HG02759 (cell line): ENCODE results near the gene TBX1.

Experiments
- ATAC-seq: cut with Tn5 transposase; IDR thresholded peaks from one replicate; pipeline ENCODE4 v1.9.1; 2021; ENCODE audit warnings: mild to moderate bottlenecking, moderate library complexity; ENCODE audit not compliant: unreplicated experiment

TBX1 gene

GRCh38 chr22:19760058-19760950 is at the start of gene TBX1:
TSS of gene TBX1 (plus strand) at chr22:19760778. CDS start at chr22:19760844, 66 bp downstream.
- ATAC-seq = no peak

- ATAC-seq = no peak
These were observed 47.3 kb upstream of the TBX1 start for GRCh38 chr22:19713245-19713644.

GRCh38 chr22:19713650-19714311 is 46.8 kb upstream of the TBX1 start:
- ATAC-seq = no peak

- ATAC-seq = no peak
These were observed 46.0 kb upstream of the TBX1 start, which contains the start of gene SEPTIN5 for GRCh38 chr22:19714312-19715187. TSS of gene SEPTIN5 (plus strand) at chr22:19714503. CDS start at chr22:19714589, 86 bp downstream.

GRCh38 chr22:19715188-19715930 is 45.2 kb upstream of the TBX1 start:
- ATAC-seq = no peak

GRCh38 chr22:19716041-19716828 is 44.3 kb upstream of the TBX1 start:
- ATAC-seq = no peak

GRCh38 chr22:19716829-19717105 is 43.8 kb upstream of the TBX1 start:
- no peak for ATAC-seq

GRCh38 chr22:19717181-19717580 is 43.4 kb upstream of the TBX1 start:
- no peak for ATAC-seq

GRCh38 chr22:19717691-19718455 is 42.7 kb upstream of the TBX1 start:
- ATAC-seq = peak; percentile 66

GRCh38 chr22:19718456-19719049 is 42.0 kb upstream of the TBX1 start:
- ATAC-seq = no peak

- no peak for ATAC-seq
These were observed 41.5 kb upstream of the TBX1 start for GRCh38 chr22:19719050-19719482.

GRCh38 chr22:19719488-19720021 is 41.0 kb upstream of the TBX1 start:
- ATAC-seq = no peak

GRCh38 chr22:19720150-19720827 is 40.3 kb upstream of the TBX1 start:
- ATAC-seq = no peak

GRCh38 chr22:19720999-19721329 is 39.6 kb upstream of the TBX1 start:
- ATAC-seq = no peak

- no peak for ATAC-seq
These were observed 39.0 kb upstream of the TBX1 start for GRCh38 chr22:19721330-19722177.

- no peak for ATAC-seq
These were observed 38.2 kb upstream of the TBX1 start for GRCh38 chr22:19722178-19722981.

- no peak for ATAC-seq
These were observed 37.7 kb upstream of the TBX1 start for GRCh38 chr22:19722982-19723231.
